ENCODE measurements around the gene MAP1LC3B.

DNA sequence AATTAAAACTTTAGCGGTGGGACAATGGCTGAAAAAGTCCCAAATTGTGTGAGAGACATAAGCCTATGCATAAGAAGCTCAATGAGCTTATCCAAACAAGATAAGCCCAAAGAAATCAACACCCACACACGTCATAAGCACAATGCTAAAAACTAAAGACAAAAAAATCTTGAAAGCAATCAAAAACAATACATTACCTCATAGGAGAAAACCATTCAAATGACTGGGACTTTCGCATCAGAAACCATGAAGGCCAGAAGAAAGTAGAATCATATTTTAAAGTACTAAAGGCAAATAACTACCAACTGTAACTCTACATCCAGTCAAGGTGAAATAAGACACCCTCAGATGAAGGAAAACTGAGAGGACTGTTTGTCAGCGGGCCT, 50.4 kb downstream of the MAP1LC3B start:
- no peak for TF ChIP-seq CTCF (IDR thresholded peaks at IDR 0.05)
- TF ChIP-seq EZH2 (IDR thresholded peaks at IDR 0.05; ENCODE audit: borderline replicate concordance, insufficient read depth, low read depth, low read length, poor library complexity, severe bottlenecking), result no peak

All from B cell (primary cell).